K562 (cell line): ENCODE measurements around the gene BDH1. TPM values are rescaled to one million over a fixed set of nuclear protein-coding genes. Genes with fewer than 3 reads are reported as not detected.
A peak's percentile ranks its signal among the peaks of the same experiment; 100 is the strongest.

Source experiments
- CBFA2T2 ChIP-seq: fragments of 450-650 bp; conservative IDR thresholded peaks from 2 replicates; pipeline ENCODE4 v1.6.1; 2017; ENCODE audit warnings: mild to moderate bottlenecking
- CEBPB ChIP-seq: fragments of 450-650 bp; IDR thresholded peaks from 2 replicates; pipeline ENCODE4 v1.6.1; 2016; ENCODE audit warnings: missing genetic modification characterization, missing compliant biosample characterization
- FUS ChIP-seq: fragments of 200-400 bp; formaldehyde crosslinking; optimal IDR thresholded peaks from 2 replicates; pipeline ENCODE3; 2017; ENCODE audit warnings: low read depth, low read length
- JUND ChIP-seq, 2 experiments: IDR thresholded peaks; 2 replicates in 1 of 2; 3 replicates in 1 of 2; pipeline ENCODE4 v1.6.1; 2011; ENCODE audit warnings: borderline replicate concordance in 2 of 2, low read depth in 2 of 2, low read length in 2 of 2, improper control_type of control experiment in 1 of 2, missing biosample characterization in 1 of 2, missing genetic modification characterization in 1 of 2, missing genetic modification reagents in 1 of 2
- KDM1A ChIP-seq, 2 experiments: fragments of 450-650 bp; IDR thresholded peaks; 2 replicates each; pipeline ENCODE4 v1.6.1; 2016; ENCODE audit warnings: mild to moderate bottlenecking in 2 of 2
- KDM2B ChIP-seq: fragments of 250-450 bp; sonication (Bioruptor Pico); IDR thresholded peaks from 2 replicates; pipeline ENCODE4 v1.8.0; 2021; ENCODE audit warnings: mild to moderate bottlenecking, moderate library complexity
- PHB ChIP-seq: fragments of 250-450 bp; sonication (Bioruptor Pico); IDR thresholded peaks from 2 replicates; pipeline ENCODE4 v1.5.0; 2021
- POLR2G ChIP-seq: fragments of 200-400 bp; formaldehyde crosslinking; IDR thresholded peaks from 2 replicates; pipeline ENCODE4 v1.6.1; 2017; ENCODE audit warnings: low read depth, mild to moderate bottlenecking, antibody characterized with exemption, low read length, moderate library complexity
- SMAD3 ChIP-seq: fragments of 450-650 bp; formaldehyde crosslinking; conservative IDR thresholded peaks from 2 replicates; pipeline ENCODE4 v1.4.0; 2020; ENCODE audit warnings: mild to moderate bottlenecking
- SUPT5H ChIP-seq: fragments of 450-650 bp; IDR thresholded peaks from 2 replicates; pipeline ENCODE4 v1.6.1; 2016
- ZNF232 ChIP-seq: sonication (generic); formaldehyde crosslinking; IDR thresholded peaks from 2 replicates; pipeline ENCODE4 v1.8.0; 2022; ENCODE audit warnings: mild to moderate bottlenecking, missing genetic modification reagents
- polyA plus RNA-seq, 8 experiments: library from polyadenylated mRNA; depleted of rRNA in 4 of 8; stranded (reverse) in 5 of 8; unstranded in 3 of 8; fragments of >200 nt; fragmentation: Nextera tagmentation in 2 of 8; fragmentation: Illumina TruSeq in 1 of 8; extraction: Ambion mirVana in 2 of 8; extraction: Trizol in 1 of 8; gene quantifications; 2 replicates each; pipeline versions ENCODE4 v1.2.1 to v1.2.3, GENCODE V29; 2011 to 2014; ENCODE audit warnings: inconsistent platforms in 1 of 8, missing spikeins in 1 of 8
- total RNA-seq, 7 experiments: library from RNA; depleted of rRNA in 6 of 7; stranded (reverse); fragments of >200 nt in 6 of 7; fragmentation: Illumina TruSeq in 2 of 7; extraction: Trizol in 2 of 7; gene quantifications; 2 replicates each; pipeline versions ENCODE4 v1.2.1 to v1.2.3, GENCODE V29; 2011 to 2021; ENCODE audit warnings: low replicate concordance in 1 of 7
- TF ChIP-seq, protein P1 (sequence below), 2 experiments: IDR thresholded peaks; 2 replicates each; pipeline ENCODE4 v1.6.1; 2011; ENCODE audit warnings: borderline replicate concordance in 1 of 2, control low read depth in 1 of 2, low read depth in 1 of 2, low read length in 1 of 2, mild to moderate bottlenecking in 1 of 2, mixed read lengths in 1 of 2, moderate library complexity in 1 of 2; ENCODE audit not compliant: insufficient read depth in 1 of 2, insufficient read length in 1 of 2, poor library complexity in 1 of 2, severe bottlenecking in 1 of 2; ENCODE audit errors: extremely low read depth in 1 of 2
- TF ChIP-seq, protein P2 (sequence below): fragments of 250-450 bp; sonication (Bioruptor Pico); IDR thresholded peaks from 2 replicates; pipeline ENCODE4 v1.8.0; 2021; ENCODE audit warnings: moderate library complexity, mild to moderate bottlenecking, inconsistent platforms
- TF ChIP-seq, protein P3 (sequence below): sonication (generic); formaldehyde crosslinking; IDR thresholded peaks from 2 replicates; pipeline ENCODE4 v1.8.0; 2022; ENCODE audit warnings: mild to moderate bottlenecking, missing genetic modification reagents
- TF ChIP-seq, protein P4 (sequence below): sonication (generic); formaldehyde crosslinking; IDR thresholded peaks from 2 replicates; pipeline ENCODE4 v1.8.0; 2023; ENCODE audit warnings: mild to moderate bottlenecking, missing genetic modification reagents
- TF ChIP-seq, protein P5 (sequence below): fragments of 250-450 bp; sonication (Bioruptor Pico); IDR thresholded peaks from 2 replicates; pipeline ENCODE4 v1.9.0; 2021; ENCODE audit warnings: mild to moderate bottlenecking
- TF ChIP-seq, protein P6 (sequence below), 2 experiments: fragments of 450-650 bp; conservative IDR thresholded peaks; 2 replicates each; pipeline ENCODE4 v1.6.1; 2017; ENCODE audit warnings: mild to moderate bottlenecking in 2 of 2, moderate library complexity in 2 of 2
- TF ChIP-seq, protein P7 (sequence below): sonication (generic); formaldehyde crosslinking; IDR thresholded peaks from 2 replicates; pipeline ENCODE4 v1.9.0; 2022; ENCODE audit warnings: mild to moderate bottlenecking, missing genetic modification reagents

BDH1 gene
- total and polyA plus RNA-seq, 9 of the 15 experiments (the other 6 are each of a cell fraction or from before 2014, with no cell fraction given) = 0.07 to 0.89 (median 0.12) TPM; not detected in 3

DNA sequence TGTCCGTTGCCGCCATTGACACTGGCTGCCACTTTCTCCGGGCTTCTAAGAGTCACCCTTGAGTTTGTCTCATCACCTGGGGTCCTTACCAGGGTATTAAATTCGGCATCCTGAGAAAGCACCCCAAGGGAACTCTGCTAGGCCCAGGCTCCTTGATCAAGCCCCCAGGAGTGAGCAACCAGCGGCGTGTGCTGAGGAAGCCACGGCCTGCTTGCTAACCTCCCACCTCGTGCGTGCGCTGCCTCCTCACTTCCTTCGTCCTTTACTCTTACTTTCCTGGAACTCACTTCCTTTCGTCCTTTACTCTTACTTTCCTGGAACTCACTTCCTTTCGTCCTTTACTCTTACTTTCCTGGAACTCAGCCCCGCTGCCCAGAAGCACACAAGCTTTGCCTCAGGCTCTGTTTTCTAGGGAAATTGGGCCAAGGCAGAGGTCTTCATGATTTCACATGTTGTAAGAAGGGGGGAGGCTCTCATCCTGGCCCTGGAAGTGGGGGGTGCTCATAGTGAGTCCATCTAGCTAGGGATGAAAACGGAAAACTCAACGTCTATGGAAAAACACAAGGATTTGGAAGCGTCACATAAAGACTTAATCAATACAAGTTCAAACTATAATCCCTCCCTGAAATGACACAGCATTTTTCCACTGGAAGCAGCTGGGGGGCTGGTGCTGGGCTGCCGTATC lies 36.7 kb upstream of the BDH1 start (continued):
- no peak for TF ChIP-seq CEBPB
- TF ChIP-seq KDM2B (CRISPR knock-in tag) = no peak
- TF ChIP-seq, protein P1, sequence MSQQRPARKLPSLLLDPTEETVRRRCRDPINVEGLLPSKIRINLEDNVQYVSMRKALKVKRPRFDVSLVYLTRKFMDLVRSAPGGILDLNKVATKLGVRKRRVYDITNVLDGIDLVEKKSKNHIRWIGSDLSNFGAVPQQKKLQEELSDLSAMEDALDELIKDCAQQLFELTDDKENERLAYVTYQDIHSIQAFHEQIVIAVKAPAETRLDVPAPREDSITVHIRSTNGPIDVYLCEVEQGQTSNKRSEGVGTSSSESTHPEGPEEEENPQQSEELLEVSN (IDR thresholded peaks at IDR 0.05; ENCODE audit: borderline replicate concordance in 1 of 2, extremely low read depth in 1 of 2, insufficient read depth in 1 of 2, insufficient read length in 1 of 2, low read depth in 1 of 2, low read length in 1 of 2, poor library complexity in 1 of 2, severe bottlenecking in 1 of 2) = peak; percentile 67 to 80
- no peak for TF ChIP-seq PHB (CRISPR knock-in tag)
- TF ChIP-seq FUS = no peak
- TF ChIP-seq, protein P2, sequence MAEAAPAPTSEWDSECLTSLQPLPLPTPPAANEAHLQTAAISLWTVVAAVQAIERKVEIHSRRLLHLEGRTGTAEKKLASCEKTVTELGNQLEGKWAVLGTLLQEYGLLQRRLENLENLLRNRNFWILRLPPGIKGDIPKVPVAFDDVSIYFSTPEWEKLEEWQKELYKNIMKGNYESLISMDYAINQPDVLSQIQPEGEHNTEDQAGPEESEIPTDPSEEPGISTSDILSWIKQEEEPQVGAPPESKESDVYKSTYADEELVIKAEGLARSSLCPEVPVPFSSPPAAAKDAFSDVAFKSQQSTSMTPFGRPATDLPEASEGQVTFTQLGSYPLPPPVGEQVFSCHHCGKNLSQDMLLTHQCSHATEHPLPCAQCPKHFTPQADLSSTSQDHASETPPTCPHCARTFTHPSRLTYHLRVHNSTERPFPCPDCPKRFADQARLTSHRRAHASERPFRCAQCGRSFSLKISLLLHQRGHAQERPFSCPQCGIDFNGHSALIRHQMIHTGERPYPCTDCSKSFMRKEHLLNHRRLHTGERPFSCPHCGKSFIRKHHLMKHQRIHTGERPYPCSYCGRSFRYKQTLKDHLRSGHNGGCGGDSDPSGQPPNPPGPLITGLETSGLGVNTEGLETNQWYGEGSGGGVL (CRISPR knock-in tag) = 0 out of 2 replicates have a peak, but pooled peaks have one; percentile 14
- TF ChIP-seq SUPT5H = no peak
- TF ChIP-seq JUND (IDR thresholded peaks at IDR 0.05; ENCODE audit: borderline replicate concordance, low read depth, low read length) = no peak
- peak; percentile 9; the same call in 1 of the 3 replicates for TF ChIP-seq JUND (tag; IDR thresholded peaks at IDR 0.05; ENCODE audit: borderline replicate concordance, low read depth, low read length)
- TF ChIP-seq SMAD3 (CRISPR knock-in tag) = 0 out of 2 replicates have a peak, but pooled peaks have one; percentile 21
- TF ChIP-seq KDM1A (IDR thresholded peaks at IDR 0.05) = 0 out of 4 replicates have a peak, but pooled peaks of 1 of the 2 experiments have one; percentile 10
- TF ChIP-seq ZNF232 (CRISPR knock-in tag) = no peak
- TF ChIP-seq, protein P3, sequence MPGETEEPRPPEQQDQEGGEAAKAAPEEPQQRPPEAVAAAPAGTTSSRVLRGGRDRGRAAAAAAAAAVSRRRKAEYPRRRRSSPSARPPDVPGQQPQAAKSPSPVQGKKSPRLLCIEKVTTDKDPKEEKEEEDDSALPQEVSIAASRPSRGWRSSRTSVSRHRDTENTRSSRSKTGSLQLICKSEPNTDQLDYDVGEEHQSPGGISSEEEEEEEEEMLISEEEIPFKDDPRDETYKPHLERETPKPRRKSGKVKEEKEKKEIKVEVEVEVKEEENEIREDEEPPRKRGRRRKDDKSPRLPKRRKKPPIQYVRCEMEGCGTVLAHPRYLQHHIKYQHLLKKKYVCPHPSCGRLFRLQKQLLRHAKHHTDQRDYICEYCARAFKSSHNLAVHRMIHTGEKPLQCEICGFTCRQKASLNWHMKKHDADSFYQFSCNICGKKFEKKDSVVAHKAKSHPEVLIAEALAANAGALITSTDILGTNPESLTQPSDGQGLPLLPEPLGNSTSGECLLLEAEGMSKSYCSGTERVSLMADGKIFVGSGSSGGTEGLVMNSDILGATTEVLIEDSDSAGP (CRISPR knock-in tag) = no peak
- TF ChIP-seq, protein P4, sequence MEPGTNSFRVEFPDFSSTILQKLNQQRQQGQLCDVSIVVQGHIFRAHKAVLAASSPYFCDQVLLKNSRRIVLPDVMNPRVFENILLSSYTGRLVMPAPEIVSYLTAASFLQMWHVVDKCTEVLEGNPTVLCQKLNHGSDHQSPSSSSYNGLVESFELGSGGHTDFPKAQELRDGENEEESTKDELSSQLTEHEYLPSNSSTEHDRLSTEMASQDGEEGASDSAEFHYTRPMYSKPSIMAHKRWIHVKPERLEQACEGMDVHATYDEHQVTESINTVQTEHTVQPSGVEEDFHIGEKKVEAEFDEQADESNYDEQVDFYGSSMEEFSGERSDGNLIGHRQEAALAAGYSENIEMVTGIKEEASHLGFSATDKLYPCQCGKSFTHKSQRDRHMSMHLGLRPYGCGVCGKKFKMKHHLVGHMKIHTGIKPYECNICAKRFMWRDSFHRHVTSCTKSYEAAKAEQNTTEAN = no peak
- no peak for TF ChIP-seq POLR2G
- peak; percentile 56 for TF ChIP-seq CBFA2T2
- TF ChIP-seq, protein P5, sequence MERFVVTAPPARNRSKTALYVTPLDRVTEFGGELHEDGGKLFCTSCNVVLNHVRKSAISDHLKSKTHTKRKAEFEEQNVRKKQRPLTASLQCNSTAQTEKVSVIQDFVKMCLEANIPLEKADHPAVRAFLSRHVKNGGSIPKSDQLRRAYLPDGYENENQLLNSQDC (CRISPR knock-in tag) = no peak
- TF ChIP-seq, protein P6, sequence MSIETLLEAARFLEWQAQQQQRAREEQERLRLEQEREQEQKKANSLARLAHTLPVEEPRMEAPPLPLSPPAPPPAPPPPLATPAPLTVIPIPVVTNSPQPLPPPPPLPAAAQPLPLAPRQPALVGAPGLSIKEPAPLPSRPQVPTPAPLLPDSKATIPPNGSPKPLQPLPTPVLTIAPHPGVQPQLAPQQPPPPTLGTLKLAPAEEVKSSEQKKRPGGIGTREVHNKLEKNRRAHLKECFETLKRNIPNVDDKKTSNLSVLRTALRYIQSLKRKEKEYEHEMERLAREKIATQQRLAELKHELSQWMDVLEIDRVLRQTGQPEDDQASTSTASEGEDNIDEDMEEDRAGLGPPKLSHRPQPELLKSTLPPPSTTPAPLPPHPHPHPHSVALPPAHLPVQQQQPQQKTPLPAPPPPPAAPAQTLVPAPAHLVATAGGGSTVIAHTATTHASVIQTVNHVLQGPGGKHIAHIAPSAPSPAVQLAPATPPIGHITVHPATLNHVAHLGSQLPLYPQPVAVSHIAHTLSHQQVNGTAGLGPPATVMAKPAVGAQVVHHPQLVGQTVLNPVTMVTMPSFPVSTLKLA (conservative IDR thresholded peaks at IDR 0.05) = peak in 1 of 2 experiments; percentile 41; a peak in 1 of 4 replicates
- TF ChIP-seq, protein P7, sequence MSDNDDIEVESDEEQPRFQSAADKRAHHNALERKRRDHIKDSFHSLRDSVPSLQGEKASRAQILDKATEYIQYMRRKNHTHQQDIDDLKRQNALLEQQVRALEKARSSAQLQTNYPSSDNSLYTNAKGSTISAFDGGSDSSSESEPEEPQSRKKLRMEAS (CRISPR knock-in tag) = peak; percentile 76
